Lower lobe of right lung (tissue), 2 donors: Measurements from ENCODE around the gene OSTF1. TPM values are rescaled to one million over a fixed set of nuclear protein-coding genes. Genes with fewer than 3 reads are reported as not detected.

Experiments
- ATAC-seq, 2 donors: fragments of 200-7000 bp; cut with Tn5 transposase; one replicate each; pipeline ENCODE4 v1.9.1; 2020 to 2022; ENCODE audit warnings: mild to moderate bottlenecking in 2 of 2, moderate library complexity in 2 of 2
- DNase-seq: peaks from one replicate; pipeline ENCODE4 v3.0.0-alpha.2; 2020
- H3K27ac ChIP-seq: fragments of 200-600 bp; one replicate; pipeline ENCODE4 v1.8.0; 2022
- H3K27me3 ChIP-seq: fragments of 200-600 bp; one replicate; pipeline ENCODE4 v1.8.0; 2022; ENCODE audit warnings: low read depth
- H3K36me3 ChIP-seq: fragments of 200-600 bp; one replicate; pipeline ENCODE4 v1.8.0; 2022; ENCODE audit warnings: mild to moderate bottlenecking
- H3K4me1 ChIP-seq: fragments of 200-600 bp; one replicate; pipeline ENCODE4 v1.8.0; 2022
- H3K4me3 ChIP-seq: fragments of 200-600 bp; one replicate; pipeline ENCODE4 v1.8.0; 2022; ENCODE audit warnings: mild to moderate bottlenecking
- H3K9me3 ChIP-seq: fragments of 200-600 bp; one replicate; pipeline ENCODE4 v1.8.0; 2022
- intact Hi-C: fragments of 100-400 bp; cut with DNase I; formaldehyde crosslinking; loops from one replicate; pipeline ENCODE4 v1.11.0; 2022
- total RNA-seq: library from RNA; stranded (reverse); fragmentation: NEBNext Ultra II Directional; extraction: Animal tissue kit (Norgen Biotek cat#: 25700); gene quantifications from one replicate; pipeline ENCODE4 v1.2.1, GENCODE V29; 2021
- TF ChIP-seq, protein P1 (sequence below): fragments of 200-600 bp; IDR thresholded peaks from one replicate; pipeline ENCODE4 v1.8.0; 2022; ENCODE audit warnings: antibody characterized with exemption, mild to moderate bottlenecking
- donor health status: DM: no; HTN: yes; CAD: no; lungs with severe emphysema.

The OSTF1 gene
- total RNA-seq, 1 donor from 2014 or later = 91.2 TPM

DNA sequence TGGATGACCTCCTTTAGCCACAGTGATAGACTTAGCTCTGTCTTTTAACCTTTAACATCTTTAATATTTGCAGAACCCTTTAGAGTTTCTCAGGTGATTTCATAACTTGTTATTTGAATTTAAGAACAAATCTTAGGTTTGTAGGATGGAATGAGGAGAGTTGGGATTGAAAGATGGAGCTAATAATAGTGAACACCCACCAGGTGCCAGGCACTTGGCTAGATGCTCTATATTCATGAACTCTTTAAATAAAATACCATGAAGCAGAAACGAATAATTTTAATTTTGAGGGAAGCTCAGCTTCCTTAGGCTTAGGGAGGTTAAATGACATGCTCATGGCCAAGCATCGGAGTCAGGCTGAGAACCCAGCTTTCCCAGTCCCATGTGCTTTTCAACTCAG, 40.8 kb upstream of the OSTF1 start:
- ATAC-seq = no peak
- Histone ChIP-seq H3K27me3 (no peaks in the 10 kb centered on the region), H3K4me1 (no peaks in the 10 kb centered on the region), H3K27ac (no peak overlapping the region), H3K4me3 (no peak overlapping the region), H3K9me3 (no peaks in the 10 kb centered on the region), H3K36me3 (no peaks in the 10 kb centered on the region)
- DNase-seq = no peak
- TF ChIP-seq, protein P1, sequence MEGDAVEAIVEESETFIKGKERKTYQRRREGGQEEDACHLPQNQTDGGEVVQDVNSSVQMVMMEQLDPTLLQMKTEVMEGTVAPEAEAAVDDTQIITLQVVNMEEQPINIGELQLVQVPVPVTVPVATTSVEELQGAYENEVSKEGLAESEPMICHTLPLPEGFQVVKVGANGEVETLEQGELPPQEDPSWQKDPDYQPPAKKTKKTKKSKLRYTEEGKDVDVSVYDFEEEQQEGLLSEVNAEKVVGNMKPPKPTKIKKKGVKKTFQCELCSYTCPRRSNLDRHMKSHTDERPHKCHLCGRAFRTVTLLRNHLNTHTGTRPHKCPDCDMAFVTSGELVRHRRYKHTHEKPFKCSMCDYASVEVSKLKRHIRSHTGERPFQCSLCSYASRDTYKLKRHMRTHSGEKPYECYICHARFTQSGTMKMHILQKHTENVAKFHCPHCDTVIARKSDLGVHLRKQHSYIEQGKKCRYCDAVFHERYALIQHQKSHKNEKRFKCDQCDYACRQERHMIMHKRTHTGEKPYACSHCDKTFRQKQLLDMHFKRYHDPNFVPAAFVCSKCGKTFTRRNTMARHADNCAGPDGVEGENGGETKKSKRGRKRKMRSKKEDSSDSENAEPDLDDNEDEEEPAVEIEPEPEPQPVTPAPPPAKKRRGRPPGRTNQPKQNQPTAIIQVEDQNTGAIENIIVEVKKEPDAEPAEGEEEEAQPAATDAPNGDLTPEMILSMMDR = no peak
- intact Hi-C loops = no loop called here

DNA sequence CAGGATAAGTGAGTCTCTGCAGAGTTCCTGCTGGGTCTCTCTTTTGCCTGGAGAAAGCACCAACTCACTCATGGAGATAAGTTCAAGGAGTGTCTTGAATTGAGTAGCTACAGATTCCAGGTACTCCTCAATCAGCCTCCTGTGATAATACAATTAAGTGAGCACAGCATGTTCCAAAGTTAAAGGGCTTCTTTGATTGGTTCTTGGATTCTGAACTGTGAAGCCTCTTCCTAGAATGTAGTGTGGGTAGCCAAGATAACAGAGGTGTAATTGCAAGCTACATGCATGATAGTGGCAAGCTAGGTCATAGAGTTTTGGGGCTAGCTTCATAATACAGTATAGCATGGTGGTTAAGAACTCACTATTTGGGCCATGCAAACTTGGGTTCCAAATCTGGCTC, 37.0 kb upstream of the OSTF1 start:
- Histone ChIP-seq H3K4me3 (no peak overlapping the region), H3K9me3 (no peaks in the 10 kb centered on the region), H3K27me3 (no peaks in the 10 kb centered on the region), H3K4me1 (no peaks in the 10 kb centered on the region), H3K27ac (no peak overlapping the region), H3K36me3 (no peaks in the 10 kb centered on the region)
- intact Hi-C loops = no loop called here
- TF ChIP-seq, protein P1 = no peak
- DNase-seq (no peak), ATAC-seq (no peak)

DNA sequence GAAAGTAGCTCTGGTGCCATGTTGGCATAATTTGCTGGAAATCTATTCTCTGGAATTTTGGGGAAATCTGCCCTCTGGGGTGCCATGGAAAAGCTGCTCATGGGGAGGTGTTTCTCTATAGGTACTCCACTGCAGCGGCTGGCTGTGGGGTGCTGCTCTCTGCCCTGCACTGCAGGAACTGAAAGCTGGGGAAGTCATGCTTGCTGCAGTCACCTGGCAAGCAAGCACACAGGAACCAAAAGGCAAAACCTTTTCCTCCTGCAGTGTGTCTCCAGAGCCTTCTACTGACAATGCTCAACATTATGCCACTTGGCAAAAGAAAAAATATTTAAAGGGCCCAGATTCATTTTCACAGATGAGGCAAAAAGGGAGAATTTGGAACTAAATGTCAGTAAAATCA, 34.4 kb upstream of the OSTF1 start:
- ATAC-seq = no peak
- Histone ChIP-seq H3K27ac (no peak overlapping the region), H3K36me3 (no peaks in the 10 kb centered on the region), H3K4me1 (no peaks in the 10 kb centered on the region), H3K27me3 (no peaks in the 10 kb centered on the region), H3K9me3 (no peaks in the 10 kb centered on the region), H3K4me3 (no peak overlapping the region)
- DNase-seq = no peak
- intact Hi-C loops = no loop called here
- TF ChIP-seq, protein P1 = no peak

DNA sequence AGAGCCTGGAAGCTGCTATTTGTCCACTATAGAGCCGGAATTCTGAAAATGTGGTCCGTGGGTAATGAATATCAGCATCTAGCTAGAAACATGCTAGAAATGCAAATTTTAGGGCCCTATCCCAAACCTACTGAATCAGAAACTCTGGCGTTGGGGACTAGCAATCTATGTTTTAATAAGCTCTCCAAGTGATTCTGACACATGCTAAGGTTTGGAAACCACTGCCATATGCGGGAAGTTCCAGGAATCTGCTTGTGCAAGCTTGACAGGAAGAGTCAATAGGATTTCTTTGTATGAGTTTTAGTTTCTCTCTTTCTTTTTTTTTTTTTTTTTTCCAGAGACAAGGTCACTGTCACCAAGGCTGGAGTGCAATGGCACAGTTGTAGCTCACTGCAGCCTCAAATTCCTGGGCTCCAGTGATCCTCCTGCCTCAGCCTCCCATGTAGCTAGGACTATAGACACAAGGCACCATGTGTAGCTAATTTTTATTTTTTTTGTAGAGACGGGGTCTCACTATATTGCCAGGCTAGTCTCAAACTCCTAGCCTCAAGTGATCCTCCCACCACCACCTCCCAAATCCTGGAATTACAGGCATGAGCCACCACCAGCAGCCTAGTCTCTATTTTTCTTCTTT, 33.8 kb upstream of the OSTF1 start:
- H3K4me1 ChIP-seq = no peaks in the 10 kb centered on the region
- H3K27ac ChIP-seq = no peak overlapping the region
- TF ChIP-seq, protein P1 = no peak
- DNase-seq = no peak
- intact Hi-C loops = no loop called here
- no peaks in the 10 kb centered on the region for H3K9me3 ChIP-seq
- H3K27me3 ChIP-seq = no peaks in the 10 kb centered on the region
- no peaks in the 10 kb centered on the region for H3K36me3 ChIP-seq
- H3K4me3 ChIP-seq = no peak overlapping the region
- no peak for ATAC-seq

DNA sequence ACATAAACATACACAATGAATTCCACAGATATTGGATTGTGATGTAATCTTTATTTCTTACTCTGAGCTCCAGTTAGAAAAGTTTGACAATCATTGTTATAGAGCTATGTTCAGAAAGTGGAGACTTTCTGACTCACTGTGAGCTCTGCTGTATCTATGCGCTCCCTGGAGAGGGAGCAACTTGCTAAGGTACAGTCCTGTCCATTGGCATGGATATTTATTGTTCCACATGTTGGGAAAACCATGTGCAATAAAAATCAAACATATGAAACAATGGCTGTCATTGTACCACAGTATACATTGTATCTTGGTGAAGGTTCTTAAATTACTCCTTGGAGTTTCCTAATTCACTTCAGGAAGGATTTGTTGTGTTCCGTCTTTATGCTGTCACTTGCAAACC, 27.1 kb upstream of the OSTF1 start:
- no peak overlapping the region for H3K27ac ChIP-seq
- intact Hi-C loops = no loop called here
- TF ChIP-seq, protein P1 = no peak
- peaks cover 44% of the 10 kb centered on the region for H3K36me3 ChIP-seq
- H3K9me3 ChIP-seq = no peaks in the 10 kb centered on the region
- H3K4me3 ChIP-seq = no peak overlapping the region
- DNase-seq (no peak), ATAC-seq (no peak)
- H3K27me3 ChIP-seq = no peaks in the 10 kb centered on the region
- H3K4me1 ChIP-seq = no peaks in the 10 kb centered on the region
